ENCODE measurements around the gene FAM107B. TPM values are rescaled to one million over a fixed set of nuclear protein-coding genes. Genes with fewer than 3 reads are reported as not detected.

The FAM107B gene
- total and polyA plus RNA-seq, 10 of the 15 experiments (the other 5 are each of a cell fraction or from before 2014, with no cell fraction given), result 22.9 to 162 (median 86.6) TPM

DNA sequence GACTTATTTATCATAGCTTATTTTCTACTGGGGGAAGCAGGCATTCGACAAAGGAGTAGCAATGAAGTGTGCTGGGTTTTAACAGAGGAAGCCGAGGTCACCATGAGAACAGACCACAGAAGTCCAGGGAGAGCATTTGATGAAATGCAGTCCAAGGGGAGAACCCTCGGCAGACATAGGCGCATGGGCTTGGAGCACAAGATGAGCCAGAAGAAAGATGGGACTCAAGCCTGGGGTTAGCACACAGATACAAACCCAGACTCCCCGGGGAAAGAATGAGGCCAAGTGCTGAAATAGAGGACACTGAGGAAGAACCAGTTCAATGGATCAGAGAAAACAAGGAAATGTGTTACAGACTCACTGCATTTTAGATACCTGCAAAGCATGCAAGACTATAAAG, 209.5 kb downstream of the FAM107B start:
- intact Hi-C loops (cut with micrococcal nuclease; ENCODE audit: unreplicated experiment), result no loop called here
- peaks cover 5 to 19% of the 10 kb centered on the region in 2 experiments for H3K36me3 ChIP-seq (ENCODE audit: control insufficient read depth in 2 of 2, insufficient read depth in 2 of 2, low read length in 1 of 2)
- H3K79me2 ChIP-seq (ENCODE audit: control insufficient read depth, insufficient read depth, low read length), result peaks cover 55% of the 10 kb centered on the region

More for the DNA sequence above, 209.5 kb downstream of the FAM107B start:
- TF ChIP-seq PML (IDR thresholded peaks at IDR 0.05; ENCODE audit: low read length), result no peak
- no peak for TF ChIP-seq SMAD5 (IDR thresholded peaks at IDR 0.05; ENCODE audit: low read depth)
- TF ChIP-seq BACH1 (IDR thresholded peaks at IDR 0.05; ENCODE audit: borderline replicate concordance), result no peak
- no peak for TF ChIP-seq SUZ12 (IDR thresholded peaks at IDR 0.05; ENCODE audit: unreplicated experiment)
- TF ChIP-seq, protein P1, sequence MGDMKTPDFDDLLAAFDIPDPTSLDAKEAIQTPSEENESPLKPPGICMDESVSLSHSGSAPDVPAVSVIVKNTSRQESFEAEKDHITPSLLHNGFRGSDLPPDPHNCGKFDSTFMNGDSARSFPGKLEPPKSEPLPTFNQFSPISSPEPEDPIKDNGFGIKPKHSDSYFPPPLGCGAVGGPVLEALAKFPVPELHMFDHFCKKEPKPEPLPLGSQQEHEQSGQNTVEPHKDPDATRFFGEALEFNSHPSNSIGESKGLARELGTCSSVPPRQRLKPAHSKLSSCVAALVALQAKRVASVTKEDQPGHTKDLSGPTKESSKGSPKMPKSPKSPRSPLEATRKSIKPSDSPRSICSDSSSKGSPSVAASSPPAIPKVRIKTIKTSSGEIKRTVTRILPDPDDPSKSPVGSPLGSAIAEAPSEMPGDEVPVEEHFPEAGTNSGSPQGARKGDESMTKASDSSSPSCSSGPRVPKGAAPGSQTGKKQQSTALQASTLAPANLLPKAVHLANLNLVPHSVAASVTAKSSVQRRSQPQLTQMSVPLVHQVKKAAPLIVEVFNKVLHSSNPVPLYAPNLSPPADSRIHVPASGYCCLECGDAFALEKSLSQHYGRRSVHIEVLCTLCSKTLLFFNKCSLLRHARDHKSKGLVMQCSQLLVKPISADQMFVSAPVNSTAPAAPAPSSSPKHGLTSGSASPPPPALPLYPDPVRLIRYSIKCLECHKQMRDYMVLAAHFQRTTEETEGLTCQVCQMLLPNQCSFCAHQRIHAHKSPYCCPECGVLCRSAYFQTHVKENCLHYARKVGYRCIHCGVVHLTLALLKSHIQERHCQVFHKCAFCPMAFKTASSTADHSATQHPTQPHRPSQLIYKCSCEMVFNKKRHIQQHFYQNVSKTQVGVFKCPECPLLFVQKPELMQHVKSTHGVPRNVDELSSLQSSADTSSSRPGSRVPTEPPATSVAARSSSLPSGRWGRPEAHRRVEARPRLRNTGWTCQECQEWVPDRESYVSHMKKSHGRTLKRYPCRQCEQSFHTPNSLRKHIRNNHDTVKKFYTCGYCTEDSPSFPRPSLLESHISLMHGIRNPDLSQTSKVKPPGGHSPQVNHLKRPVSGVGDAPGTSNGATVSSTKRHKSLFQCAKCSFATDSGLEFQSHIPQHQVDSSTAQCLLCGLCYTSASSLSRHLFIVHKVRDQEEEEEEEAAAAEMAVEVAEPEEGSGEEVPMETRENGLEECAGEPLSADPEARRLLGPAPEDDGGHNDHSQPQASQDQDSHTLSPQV (IDR thresholded peaks at IDR 0.05), result no peak
- TF ChIP-seq NR2C1 (IDR thresholded peaks at IDR 0.05), result no peak
- TF ChIP-seq IKZF2 (IDR thresholded peaks at IDR 0.05), result no peak
- no peak for TF ChIP-seq ZZZ3 (IDR thresholded peaks at IDR 0.05; ENCODE audit: control insufficient read depth, insufficient read length, low read depth)
- TF ChIP-seq, protein P2, sequence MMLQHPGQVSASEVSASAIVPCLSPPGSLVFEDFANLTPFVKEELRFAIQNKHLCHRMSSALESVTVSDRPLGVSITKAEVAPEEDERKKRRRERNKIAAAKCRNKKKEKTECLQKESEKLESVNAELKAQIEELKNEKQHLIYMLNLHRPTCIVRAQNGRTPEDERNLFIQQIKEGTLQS (IDR thresholded peaks at IDR 0.05; ENCODE audit: borderline replicate concordance, extremely low read depth, low read depth, low read length), result no peak
- no peak for TF ChIP-seq ETV6 (conservative IDR thresholded peaks at IDR 0.05 in 1 of 2, IDR thresholded peaks at IDR 0.05 in 1 of 2; ENCODE audit: borderline replicate concordance in 1 of 2, low read depth in 1 of 2)
- TF ChIP-seq BMI1 (IDR thresholded peaks at IDR 0.05; ENCODE audit: borderline replicate concordance), result no peak
- TF ChIP-seq, protein P3, sequence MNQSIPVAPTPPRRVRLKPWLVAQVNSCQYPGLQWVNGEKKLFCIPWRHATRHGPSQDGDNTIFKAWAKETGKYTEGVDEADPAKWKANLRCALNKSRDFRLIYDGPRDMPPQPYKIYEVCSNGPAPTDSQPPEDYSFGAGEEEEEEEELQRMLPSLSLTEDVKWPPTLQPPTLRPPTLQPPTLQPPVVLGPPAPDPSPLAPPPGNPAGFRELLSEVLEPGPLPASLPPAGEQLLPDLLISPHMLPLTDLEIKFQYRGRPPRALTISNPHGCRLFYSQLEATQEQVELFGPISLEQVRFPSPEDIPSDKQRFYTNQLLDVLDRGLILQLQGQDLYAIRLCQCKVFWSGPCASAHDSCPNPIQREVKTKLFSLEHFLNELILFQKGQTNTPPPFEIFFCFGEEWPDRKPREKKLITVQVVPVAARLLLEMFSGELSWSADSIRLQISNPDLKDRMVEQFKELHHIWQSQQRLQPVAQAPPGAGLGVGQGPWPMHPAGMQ (IDR thresholded peaks at IDR 0.05; ENCODE audit: borderline replicate concordance), result no peak
- TF ChIP-seq, protein P4, sequence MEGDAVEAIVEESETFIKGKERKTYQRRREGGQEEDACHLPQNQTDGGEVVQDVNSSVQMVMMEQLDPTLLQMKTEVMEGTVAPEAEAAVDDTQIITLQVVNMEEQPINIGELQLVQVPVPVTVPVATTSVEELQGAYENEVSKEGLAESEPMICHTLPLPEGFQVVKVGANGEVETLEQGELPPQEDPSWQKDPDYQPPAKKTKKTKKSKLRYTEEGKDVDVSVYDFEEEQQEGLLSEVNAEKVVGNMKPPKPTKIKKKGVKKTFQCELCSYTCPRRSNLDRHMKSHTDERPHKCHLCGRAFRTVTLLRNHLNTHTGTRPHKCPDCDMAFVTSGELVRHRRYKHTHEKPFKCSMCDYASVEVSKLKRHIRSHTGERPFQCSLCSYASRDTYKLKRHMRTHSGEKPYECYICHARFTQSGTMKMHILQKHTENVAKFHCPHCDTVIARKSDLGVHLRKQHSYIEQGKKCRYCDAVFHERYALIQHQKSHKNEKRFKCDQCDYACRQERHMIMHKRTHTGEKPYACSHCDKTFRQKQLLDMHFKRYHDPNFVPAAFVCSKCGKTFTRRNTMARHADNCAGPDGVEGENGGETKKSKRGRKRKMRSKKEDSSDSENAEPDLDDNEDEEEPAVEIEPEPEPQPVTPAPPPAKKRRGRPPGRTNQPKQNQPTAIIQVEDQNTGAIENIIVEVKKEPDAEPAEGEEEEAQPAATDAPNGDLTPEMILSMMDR (IDR thresholded peaks at IDR 0.05 in 2 of 3, conservative IDR thresholded peaks at IDR 0.05 in 1 of 3; ENCODE audit: control insufficient read depth in 2 of 3, extremely low read depth in 1 of 3, insufficient read depth in 1 of 3, low read depth in 3 of 3, low read length in 3 of 3), result no peak
- no peaks in the 10 kb centered on the region for H4K20me1 ChIP-seq (ENCODE audit: control insufficient read depth, insufficient read depth)
- FAIRE-seq (no peak), ATAC-seq (no peak), DNase-seq (ENCODE audit: low read depth, low spot score) (no peak)
- ChIA-PET RAD21 (ENCODE audit: unreplicated experiment) (interaction anchor here (1.5 kb wide), 1 partner anchor 46 kb away, joined by 3 read pairs; no protein-coding TSS in a partner anchor), SMC1A (ENCODE audit: uncharacterized antibody, unreplicated experiment) (interaction anchor here (0.8 to 1.3 kb wide), 6 partner anchors 10 to 173 kb away, joined by 3 to 5 read pairs (median 4); no protein-coding TSS in a partner anchor), CTCF (interaction anchor here (1.4 kb wide), 1 partner anchor 272 kb away, joined by 3 read pairs; the partner anchor contains the start of gene CDNF), POLR2A (interaction anchor here (1.0 kb wide), 1 partner anchor 23 kb away, joined by 3 read pairs; no protein-coding TSS in a partner anchor)
- no TSS peak for BruUV-seq (replicated peaks)
- no peak overlapping the region for H3K9ac ChIP-seq (ENCODE audit: control insufficient read depth, insufficient read depth, low read length)
- H3K27ac ChIP-seq (ENCODE audit: control insufficient read depth, insufficient read depth), result peak overlapping the region; percentile 30; the same call in 1 of the 2 replicates
- no peak overlapping the region for H3K4me3 ChIP-seq
- WGBS (ENCODE audit: insufficient coverage, insufficient replicate concordance, low lambda C conversion rate, missing lambda C conversion rate), result 34% methylated on average over 5 of the region's 5 CpGs
- H2AFZ ChIP-seq (ENCODE audit: control insufficient read depth, low read depth, low read length), result no peak overlapping the region
- H3K9me3 ChIP-seq (replicated peaks; ENCODE audit: control insufficient read depth, insufficient read depth, low read length), result no peaks in the 10 kb centered on the region; the same call in 2 of the 3 replicates
- in situ Hi-C loops (cut with MboI), result no loop called here
- no peaks in the 10 kb centered on the region for H3K27me3 ChIP-seq (replicated peaks in 1 of 2; ENCODE audit: control insufficient read depth in 2 of 2, insufficient read depth in 2 of 2, low read length in 1 of 2)
- no peak overlapping the region for H3K4me2 ChIP-seq (ENCODE audit: control insufficient read depth, insufficient read depth)
- H3K4me1 ChIP-seq (ENCODE audit: control insufficient read depth, insufficient read depth, low read length), result peaks cover 26% of the 10 kb centered on the region

Measured in GM12878 (cell line).